Left cardiac atrium (tissue), 2 donors: ENCODE results near the gene MC1R. TPM values are rescaled to one million over a fixed set of nuclear protein-coding genes. Genes with fewer than 3 reads are reported as not detected.

Experiments used
- total RNA-seq, 2 donors: library from RNA; stranded (reverse); fragmentation: NEBNext Ultra II Directional; extraction: Animal tissue kit (Norgen Biotek cat#: 25700); gene quantifications; one replicate each; pipeline ENCODE4 v1.2.1, GENCODE V29; 2021
- donor health status: DM: no; HTN: yes; CAD: no; lungs with severe emphysema.
- donor health status: DM: yes; HTN: yes; CAD: no.

The MC1R gene
- total RNA-seq, 2 donors from 2014 or later, result 1.9 to 2.3 TPM

Other genes with a start within 250 kb of the MC1R start
- 10 to 100 TPM; 22.6 to 28.0 TPM for gene CDK10, start 232.2 kb upstream of the MC1R start, total RNA-seq
- gene SPATA2L, start 217.2 kb upstream of the MC1R start, total RNA-seq, result 1 to 10 TPM; 4.5 to 7.1 TPM
- gene VPS9D1, start 198.0 kb upstream of the MC1R start, total RNA-seq, result 10 to 100 TPM; 11.6 to 12.6 TPM
- 10 to 100 TPM; 11.9 to 18.2 TPM for gene ZNF276, start 197.3 kb upstream of the MC1R start, total RNA-seq
- 1 to 10 TPM; 3.6 to 4.4 TPM for gene FANCA, start 102.2 kb upstream of the MC1R start, total RNA-seq
- 1 to 10 TPM; 1.2 to 2.0 TPM for gene SPIRE2, start 90.4 kb upstream of the MC1R start, total RNA-seq
- 100 to 1,000 TPM in 1 of 2 donors, 10 to 100 TPM in 1; 85.7 to 131 TPM for gene TCF25, start 45.3 kb upstream of the MC1R start, total RNA-seq
- 1 to 10 TPM; 3.9 to 8.8 TPM for gene TUBB3, start 4.5 kb downstream of the MC1R start, total RNA-seq
- gene DEF8, start 29.9 kb downstream of the MC1R start, total RNA-seq, result 10 to 100 TPM; 46.3 to 50.5 TPM
- gene DBNDD1, start 100.6 kb downstream of the MC1R start, total RNA-seq, result 1 to 10 TPM; 2.2 to 2.6 TPM
- not detected for gene PRDM7, start 158.5 kb downstream of the MC1R start, total RNA-seq